NCI-H1048 (cell line): ENCODE results near the gene LAMB3.

ENCODE experiments used
- DNase-seq: peaks from one replicate; lab custom pipeline; 2025; lab: John Stamatoyannopoulos, UW

LAMB3 gene

DNA sequence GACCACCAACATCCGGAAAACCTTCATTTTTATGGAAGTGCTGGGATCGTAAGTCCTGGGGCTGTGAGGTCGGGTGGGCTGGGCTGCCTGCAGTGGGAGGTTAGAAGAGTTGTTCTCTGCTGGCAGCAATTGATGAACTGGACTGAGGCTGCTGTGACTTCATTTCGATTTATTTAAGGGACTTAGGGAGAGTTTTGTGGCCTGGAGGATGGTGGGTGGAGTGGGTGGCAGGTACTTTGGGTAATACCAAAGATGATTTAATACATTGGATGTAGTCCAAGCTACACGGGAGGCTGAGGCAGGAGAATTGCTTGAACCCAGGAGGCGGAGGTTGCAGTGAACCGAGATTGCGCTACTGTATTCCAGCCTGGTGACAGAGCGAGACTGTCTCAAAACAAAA is 57.2 kb downstream of the LAMB3 start:
- no peak for DNase-seq

DNA sequence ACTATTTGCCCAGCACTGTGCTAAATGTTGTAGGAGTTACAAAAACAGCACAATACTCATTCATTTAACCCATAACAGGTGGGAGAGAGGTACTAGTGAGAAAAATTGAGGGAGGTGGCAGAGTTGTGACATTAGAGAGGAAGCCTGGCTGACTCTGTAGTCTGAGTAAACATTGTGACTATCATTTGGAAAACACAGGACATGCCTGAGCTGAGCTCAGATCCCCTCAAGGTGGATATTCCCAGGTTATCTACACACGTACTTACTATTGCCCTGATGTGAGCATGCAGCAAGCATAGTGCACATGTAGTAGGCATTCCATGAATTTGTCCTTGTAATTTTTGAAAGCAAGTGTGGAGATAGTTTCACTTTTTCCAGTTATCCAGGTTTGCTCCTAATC is 57.8 kb downstream of the LAMB3 start:
- no peak for DNase-seq

DNA sequence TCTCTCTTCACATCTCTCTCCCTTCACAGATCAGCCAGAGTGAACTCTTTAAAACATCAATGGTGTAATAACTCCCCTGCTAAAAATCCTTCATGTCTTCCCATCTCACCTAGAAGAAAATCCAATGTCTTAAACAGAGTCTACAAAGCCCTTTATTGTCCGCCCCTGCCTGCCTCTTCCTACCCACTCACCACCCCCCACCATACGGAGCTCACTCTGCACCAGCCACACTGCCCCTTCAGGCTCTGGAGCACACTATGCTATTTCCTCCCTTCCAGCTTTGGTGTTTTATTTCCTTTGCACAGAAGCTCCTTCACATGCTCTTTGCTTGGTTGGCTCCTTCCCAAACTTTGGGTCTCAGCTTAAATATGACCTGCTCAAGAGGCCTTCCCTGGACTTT is 58.5 kb downstream of the LAMB3 start:
- no peak for DNase-seq

DNA sequence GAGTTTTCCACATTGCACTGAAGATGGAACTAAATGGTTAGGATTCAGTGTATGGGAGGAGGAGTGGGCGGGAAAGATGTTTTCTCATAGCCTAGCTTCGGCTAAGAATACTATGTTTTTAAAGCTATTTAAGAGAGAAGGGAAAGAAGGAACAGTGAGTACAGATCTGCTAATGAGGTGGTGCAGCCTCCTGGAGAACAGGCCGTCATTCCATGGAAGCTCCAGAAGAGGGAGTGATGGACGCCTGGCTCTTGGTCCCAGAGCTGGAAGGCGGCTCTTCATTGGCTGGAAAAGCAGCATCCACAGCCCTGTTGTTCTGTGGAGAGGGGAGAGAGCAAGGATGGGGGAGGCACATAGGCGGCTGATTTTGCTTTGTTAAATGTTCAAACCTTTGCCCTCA is 61.8 kb downstream of the LAMB3 start:
- DNase-seq = no peak

DNA sequence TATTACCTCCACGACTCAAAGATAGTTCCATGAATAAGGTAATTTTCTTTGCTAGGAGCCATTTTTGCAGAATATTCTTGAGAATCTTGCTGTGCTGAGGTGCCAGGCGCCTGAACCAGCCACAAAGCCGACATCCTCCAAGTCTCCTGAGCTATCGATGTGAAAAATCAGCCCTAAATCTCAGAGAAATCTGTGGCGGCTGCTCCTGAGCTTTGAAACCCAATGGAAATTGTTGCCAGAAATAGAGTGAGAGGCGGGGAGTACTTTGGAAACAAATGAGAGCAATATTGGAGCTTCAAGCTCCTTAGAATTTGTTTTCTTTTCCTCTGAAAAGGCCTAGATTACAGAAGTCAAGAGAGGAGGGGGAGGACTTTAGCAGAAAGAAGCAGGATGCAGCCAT is 62.4 kb downstream of the LAMB3 start:
- no peak for DNase-seq

DNA sequence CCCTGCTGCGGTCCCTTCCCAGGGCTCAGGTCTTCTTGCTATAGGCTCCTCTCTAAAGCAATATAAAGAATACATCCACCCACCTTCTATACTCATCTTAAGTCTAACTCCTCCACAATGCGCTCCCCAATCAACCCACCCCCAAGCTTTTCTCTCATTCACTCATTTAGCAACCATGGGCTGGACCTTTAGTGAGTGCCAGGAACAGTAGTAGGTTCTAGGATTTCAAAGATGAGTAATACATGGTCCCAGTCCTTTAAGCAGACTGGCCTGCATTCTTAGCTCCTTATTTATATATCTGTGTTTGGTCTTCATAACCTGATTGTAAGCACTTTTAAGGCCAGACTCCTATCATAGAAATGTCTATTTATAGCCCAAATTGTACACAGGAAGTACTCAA is 62.8 kb downstream of the LAMB3 start:
- DNase-seq = no peak

DNA sequence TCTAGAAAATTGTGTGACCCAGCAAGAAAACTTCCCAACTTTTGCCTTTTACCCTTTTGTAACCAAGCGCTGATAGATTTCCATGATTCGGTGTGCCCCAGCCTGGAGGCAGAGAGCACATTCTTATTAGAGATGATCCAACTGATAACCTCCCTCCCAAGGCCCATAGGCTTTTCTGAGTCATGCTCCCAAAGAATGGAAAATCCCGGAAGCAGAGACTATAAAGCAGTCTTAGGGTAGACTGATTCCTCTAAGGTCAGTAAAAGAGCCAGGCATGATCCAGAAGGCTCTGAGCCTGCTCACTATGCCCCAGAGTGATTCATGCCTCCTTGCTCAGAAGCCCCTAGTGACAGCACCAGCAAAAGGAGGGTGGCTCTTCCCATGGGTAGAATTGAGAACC is 64.4 kb downstream of the LAMB3 start:
- DNase-seq = no peak

DNA sequence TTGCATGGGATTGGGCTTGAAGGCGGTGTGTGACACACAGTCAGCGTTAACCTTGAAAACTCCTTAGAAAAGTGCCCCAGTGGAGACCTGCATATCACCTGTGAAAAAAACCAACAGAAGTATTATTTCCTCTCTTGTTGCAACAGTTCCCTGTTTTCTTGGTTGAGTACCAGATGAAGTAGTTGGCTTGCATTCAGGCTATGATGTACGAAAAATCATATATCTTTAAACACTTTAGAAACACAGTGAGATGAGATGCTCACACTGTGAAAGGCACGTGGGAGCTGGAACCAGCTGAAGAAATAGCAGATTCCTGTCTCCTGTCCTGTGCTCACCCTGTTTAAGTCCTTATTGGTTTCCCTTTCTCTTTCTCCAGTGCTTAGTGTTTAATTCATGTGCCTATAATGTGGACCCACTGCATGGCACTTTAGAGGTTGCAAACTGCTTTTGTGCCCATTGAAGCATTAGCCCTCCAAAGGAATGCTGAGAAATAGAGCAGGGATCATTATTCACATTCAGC is 65.9 kb downstream of the LAMB3 start:
- DNase-seq = no peak

DNA sequence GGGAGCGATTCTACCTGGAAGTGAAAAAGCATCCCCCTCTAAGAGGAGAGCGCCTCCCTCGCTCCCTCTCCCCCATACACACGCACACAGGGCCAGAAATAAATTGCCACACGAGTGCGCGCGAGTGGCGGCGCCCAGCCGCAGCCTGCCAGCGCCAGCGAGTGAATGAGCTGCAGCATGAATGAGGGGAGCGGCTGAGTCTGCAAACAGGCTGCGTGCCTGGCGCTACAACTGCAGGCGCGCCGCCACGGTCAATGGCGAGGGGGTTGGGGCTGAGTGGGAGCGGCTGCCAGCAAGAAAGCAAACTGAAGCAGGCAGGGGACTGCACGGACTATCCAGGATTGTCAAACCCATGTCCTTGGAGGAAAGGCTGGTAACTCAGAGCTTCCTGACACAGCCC is 66.6 kb downstream of the LAMB3 start:
- no peak for DNase-seq

DNA sequence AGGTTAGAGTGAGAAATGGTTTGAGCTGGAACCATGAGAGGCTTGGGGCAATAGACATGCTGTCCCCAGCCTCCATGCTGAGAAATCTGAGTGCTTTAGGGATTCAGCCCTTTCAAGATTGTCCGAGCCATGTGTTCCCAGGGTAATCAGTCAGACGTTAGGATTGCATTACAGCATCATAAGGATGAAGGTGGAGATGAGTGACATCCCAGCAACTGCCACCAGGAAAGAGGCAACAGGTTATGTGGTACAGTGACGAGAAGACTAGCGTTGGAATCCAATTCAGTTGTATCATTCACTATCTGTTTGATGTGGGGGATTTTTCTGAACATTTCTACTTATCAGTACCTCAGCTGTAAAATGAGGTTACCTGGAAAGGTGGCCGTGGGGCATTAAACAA is 67.0 kb downstream of the LAMB3 start:
- DNase-seq = no peak

DNA sequence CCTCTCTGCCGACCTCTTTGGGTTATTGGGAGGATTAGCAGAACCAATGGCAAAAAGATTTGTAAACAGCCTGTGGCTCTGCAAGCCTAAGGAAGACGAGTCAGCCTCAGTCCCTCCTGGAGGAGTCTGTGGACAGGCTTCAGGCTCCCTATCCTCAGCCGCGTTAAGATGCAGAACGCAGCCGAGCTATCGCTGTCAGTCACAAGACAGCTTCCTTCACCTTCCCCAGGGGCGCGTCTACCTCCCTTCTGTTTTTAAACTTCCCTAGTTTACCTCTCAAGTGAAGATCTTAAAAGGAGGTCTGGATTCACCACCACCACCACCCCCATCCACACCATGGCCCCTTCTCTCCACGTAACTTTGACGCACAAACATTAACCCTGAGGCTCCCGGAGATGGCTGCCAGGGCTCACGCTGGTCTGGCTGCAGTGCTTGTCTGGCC is 68.0 kb downstream of the LAMB3 start:
- no peak for DNase-seq

DNA sequence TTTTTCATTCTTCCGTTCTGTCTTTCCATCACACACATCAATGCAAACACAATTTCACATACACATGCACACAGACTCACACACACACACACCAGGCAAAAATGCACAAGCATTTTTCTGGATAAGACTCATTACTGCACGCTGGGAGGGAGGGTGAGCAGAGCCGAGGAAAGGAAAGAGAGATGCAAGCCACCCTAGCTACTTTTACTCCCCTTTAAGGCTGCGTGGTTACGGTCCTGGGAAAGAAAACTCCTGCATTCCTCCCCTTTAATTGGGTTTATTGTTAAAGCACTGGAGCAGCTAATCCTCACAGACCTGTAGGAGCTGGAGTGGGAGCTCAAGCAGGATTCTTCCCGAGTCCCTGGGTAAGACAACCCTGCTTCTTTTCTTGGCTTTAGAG is 68.8 kb downstream of the LAMB3 start, which contains the start of gene CAMK1G:
Gene CAMK1G, plus strand, starts transcription at position 307 of the 400 bp plus-strand sequence. CDS start 11,270 bp downstream, outside the sequence.
- DNase-seq = no peak

DNA sequence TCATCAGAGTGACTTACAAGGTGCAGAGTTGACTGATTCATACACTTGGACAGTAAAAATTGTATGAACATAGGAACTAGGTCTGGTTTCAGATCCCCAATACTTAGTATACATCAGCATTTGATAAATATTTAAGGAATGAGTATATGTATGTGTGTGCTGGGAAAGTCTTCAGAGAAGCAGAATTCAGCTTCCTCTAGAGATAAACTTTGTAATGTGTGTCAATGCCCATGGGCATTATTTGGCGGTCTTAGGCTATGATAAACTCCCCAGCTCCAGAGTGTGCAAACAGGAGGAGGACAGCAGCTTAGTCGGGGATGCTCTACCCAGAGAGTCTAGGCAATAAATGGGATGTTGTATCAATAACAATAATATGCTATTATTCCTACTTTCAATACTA is 71.6 kb downstream of the LAMB3 start:
- no peak for DNase-seq

DNA sequence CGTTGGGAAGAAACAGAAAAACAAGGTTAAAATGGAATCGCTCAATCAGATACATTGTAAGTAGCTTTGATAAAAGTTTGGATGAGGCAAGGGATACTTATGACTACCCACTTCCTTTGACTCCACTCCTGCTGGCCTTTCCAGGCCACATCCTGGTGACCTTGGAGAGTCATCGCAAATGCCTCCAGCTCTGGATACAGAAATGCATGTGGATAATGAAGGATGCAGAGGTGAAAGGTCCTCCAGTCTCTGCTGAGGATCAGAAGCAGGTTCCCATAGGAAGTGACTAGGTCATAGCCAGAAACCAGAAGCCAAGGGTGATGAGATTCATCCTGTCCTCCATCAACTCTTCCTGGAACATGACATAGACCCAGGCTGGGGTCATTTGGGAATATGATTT is 74.9 kb downstream of the LAMB3 start:
- no peak for DNase-seq

DNA sequence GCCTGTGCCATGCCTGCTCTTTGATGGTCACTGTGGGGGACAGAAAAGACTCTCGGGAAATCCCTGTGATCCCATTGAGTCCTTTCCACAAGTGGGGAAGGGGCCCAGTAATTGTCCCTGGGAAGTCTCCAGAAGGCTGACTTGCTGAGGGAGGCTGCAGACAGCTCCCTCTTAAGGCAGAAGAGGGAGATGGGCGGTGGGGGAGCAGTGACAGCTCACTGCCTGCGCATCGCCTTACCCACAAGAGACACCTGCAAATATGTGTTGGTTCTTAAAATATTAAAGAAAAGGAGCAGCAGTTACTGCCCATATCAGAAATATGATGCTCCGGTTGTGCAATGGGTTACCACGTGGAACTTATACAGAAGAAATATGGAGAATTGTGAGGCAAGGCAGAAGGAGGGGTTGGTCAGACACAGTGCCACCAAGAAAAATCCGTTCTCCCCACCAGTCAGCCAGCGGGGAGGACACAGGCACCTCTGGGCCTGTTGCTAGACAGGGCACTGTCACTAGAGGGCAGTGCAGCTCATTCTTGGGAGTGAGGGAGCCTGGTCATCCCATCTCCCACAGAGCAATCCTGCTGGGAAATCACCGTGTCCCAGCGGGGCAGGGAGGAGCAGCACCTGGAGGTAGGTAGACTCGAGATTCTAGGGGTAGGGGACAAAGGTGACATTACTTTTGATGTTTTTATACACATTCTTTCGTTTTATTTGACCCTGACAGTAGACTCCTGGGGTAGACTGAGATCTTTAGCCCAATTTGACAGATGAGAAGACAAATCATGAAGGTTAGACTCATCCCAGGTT is 75.6 kb downstream of the LAMB3 start:
- DNase-seq = peak; percentile 63

DNA sequence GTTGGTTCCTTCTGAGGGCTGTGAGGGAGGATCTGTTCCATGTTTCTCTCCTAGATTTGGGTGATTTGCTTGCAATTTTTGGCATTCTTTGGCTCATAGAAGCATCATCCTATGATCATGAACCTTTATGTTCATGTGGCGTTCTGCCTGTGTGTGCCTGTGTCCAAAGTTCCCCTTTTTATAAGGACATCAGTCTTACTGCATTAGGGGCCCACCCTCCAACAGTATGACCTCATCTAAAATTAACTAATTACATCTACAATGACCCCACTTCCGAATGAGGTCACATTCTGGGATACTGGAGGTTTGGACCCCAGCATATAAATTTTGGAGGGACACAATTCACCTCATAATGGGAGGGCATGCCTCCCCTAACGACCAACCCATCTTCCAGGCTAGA is 81.5 kb downstream of the LAMB3 start:
- DNase-seq = no peak

DNA sequence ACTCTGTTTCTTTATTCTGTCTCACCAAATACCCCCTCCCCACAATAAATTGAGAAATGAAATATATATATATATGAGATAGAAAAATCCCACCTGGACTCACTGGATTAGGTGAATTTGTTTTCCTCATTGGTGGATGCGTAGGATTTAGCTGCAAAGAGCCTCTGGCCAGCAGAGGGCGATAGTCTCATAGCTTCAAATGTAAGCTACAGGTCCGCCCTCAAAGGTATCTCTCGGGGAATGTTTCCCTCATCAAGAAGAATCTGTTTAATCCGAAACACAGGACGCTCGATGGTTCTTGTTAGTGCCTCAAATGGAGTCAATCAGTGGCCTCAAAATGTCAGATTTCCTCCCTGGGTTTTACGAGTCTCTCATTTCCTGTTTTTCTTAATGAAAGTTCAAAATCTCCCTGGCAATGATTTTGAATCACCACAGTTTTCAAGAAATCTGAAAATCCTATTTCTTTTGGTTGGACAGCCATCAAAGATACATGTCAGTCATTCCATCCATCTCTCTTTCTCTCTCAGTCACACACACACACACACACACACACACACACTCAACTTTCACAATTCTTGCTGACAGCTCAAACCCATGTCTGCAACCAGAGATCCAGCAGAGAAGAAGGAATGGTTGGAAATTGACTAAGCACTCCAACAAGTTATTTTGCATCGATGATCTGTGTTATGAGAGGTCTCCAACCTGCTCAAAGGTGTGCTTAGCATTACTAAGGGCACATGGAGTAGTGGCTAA is 82.6 kb downstream of the LAMB3 start:
- DNase-seq = peak; percentile 68

DNA sequence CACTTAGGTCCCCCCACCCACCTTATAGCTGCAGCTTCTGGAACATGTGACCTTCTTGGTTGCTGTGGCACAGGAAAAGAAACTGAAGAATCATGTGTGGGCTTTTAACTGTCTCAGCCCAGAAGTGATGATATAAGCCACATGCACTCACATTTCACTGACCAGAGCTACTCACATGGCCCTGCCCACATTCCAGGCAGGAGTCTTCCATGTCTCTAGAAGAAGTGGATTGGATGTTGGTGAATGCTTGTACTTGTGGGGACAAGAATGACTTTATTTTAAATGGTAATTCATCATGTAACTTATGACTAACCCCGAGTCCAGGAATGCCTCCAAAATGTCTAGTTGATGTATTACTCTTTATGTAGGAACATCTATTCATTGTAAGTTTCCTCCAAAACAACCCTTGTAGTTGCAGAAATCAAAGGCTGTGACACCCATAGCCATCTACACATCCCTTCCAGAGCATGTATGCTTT is 84.5 kb downstream of the LAMB3 start:
- DNase-seq = no peak

DNA sequence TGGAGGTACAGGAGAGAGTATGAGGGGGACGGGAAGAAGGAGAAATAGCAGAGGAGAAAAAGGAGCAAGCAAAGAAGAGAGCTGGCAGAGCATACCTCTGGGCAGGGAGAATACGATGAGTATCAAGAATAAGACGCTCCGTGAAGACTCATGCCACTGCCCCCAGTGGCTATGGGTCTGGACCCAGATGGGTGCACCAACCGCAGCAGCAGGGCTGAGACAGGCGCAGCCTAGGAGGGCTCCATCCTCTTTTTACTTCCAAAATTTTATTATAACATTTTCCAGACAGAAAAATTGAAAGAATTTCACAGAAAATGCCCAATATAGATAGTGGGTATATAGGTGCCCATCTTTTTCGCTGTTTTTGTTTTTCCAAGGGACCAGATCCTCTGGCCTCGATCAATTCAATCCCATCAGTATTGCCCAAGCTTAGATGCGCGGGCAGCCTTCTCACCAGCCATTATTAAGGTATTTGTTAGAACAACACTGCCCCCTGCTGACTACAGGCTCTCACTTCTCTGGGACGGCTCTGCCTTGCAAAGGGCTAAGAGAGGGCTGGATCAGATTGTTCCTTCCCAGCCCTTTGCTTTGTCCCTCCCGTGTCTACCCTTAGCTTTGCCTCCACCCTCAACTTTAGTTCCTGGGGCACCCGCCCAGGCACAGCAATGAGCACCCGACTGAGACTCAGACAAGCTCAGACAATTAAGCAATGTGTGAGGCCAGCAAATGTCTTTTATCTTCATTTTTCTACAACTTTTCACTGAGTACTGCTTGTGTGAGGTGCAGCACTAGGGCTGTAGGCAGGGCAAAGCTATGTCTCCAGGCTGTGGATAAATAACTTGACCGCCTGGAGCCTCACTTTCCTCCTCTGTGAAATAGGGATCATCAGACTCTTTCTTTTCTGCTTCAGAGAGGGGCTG is 86.2 kb downstream of the LAMB3 start:
- peak; percentile 90 for DNase-seq
